Measurements from ENCODE around the gene DRD1. TPM values are rescaled to one million over a fixed set of nuclear protein-coding genes. Genes with fewer than 3 reads are reported as not detected.

DRD1 gene
- total RNA-seq, 1 donor from 2014 or later, result 0.07 TPM

DNA sequence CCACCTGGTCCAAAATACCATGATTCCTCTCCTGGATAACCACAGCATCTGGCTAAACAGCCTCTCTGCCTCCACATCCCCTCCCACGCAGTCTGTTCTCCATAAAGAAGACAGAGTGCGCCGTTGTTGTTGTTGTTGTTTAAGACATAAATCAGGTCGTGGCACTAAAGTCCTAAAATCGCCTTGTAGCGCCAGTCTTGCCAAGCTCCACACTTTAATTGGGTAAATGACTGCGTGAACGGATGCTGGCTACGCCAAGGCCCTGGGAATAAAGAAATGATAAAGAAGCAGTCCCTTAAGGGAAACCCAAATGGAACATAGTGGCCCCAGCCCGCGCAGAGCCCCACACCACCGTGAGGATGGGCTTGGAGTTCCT lies 34.0 kb upstream of the DRD1 start:
- Mint-ChIP-seq H3K36me3 (ENCODE audit: low read depth) (peaks cover 38% of the 10 kb centered on the region), H3K4me1 (peaks cover 43% of the 10 kb centered on the region), H3K9me3 (peaks cover 3% of the 10 kb centered on the region), H3K27me3 (peaks cover 11% of the 10 kb centered on the region), H3K27ac (peak overlapping the region; percentile 71), H3K4me3 (peak overlapping the region; percentile 77)
- intact Hi-C loops (cut with micrococcal nuclease), result loop anchor here (1.0 to 2.0 kb wide), 3 partner anchors 13 to 179 kb away; no protein-coding TSS in a partner anchor
- DNase-seq, result no peak

DNA sequence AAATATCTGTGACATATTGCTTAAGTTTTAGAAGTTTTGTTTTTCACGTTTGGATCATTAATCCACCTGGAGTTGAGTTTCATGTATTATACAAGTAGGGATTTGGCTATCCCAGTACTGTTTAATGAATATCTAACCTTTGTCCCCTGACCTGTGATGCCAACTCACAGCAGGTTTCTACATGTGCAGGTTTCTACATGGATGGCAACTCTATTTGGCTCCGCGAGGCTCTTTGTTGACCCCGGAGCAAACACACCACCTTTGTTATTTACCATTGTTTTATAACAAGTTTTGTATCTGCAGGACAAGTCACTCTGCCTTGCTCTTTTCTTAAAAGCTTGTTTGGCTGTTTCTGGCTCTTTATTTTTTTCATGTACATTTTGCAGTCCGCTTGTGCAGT lies 33.5 kb upstream of the DRD1 start:
- Mint-ChIP-seq H3K4me1 (peaks cover 38% of the 10 kb centered on the region), H3K36me3 (ENCODE audit: low read depth) (peaks cover 34% of the 10 kb centered on the region), H3K27ac (no peak overlapping the region), H3K4me3 (peak overlapping the region; percentile 77), H3K9me3 (peaks cover 3% of the 10 kb centered on the region), H3K27me3 (peaks cover 11% of the 10 kb centered on the region)
- intact Hi-C loops (cut with micrococcal nuclease), result no loop called here
- DNase-seq, result no peak

DNA sequence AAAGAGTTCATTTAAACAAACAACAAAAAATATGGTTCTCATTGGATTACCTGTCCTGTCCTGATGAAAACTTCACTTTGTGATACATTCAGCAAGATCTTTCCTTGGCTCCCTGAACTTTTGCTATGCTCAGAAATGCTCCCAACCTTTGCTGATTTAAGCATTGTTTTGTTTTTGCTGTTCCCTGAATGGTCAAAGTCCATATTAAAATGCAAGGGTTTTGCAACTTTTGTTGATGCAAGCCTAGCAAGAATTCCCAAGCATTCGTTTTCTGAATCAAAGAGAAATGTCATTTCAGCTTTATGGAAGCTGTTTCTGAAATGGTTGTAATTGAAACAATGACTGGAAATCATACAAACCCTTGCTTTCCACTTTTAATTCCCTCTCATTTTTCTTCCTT lies 31.3 kb upstream of the DRD1 start:
- Mint-ChIP-seq H3K27ac (no peak overlapping the region), H3K36me3 (ENCODE audit: low read depth) (peaks cover 14% of the 10 kb centered on the region), H3K27me3 (peaks cover 11% of the 10 kb centered on the region), H3K4me1 (peaks cover 27% of the 10 kb centered on the region), H3K4me3 (no peak overlapping the region), H3K9me3 (peaks cover 3% of the 10 kb centered on the region)
- intact Hi-C loops (cut with micrococcal nuclease), result no loop called here
- DNase-seq, result no peak

DNA sequence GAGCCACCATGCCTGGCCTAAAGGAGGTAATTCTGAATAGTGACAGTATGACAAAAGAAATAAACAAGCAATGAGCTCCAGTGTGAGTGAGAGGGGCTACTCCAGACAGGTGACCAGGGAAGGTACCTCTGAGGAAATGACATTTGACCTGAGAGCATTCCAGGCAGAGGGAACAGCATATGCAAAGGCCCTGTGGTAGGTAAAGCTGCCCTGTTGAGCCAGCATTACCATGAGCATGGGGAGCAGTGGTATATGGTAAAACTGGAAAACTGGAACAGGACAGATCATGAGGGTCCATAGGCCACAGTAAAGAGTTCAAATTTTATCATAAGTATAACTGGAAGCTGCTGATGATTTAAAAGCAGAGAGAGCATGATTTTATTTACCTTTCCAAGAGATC lies 28.4 kb upstream of the DRD1 start:
- intact Hi-C loops (cut with micrococcal nuclease), result no loop called here

DNA sequence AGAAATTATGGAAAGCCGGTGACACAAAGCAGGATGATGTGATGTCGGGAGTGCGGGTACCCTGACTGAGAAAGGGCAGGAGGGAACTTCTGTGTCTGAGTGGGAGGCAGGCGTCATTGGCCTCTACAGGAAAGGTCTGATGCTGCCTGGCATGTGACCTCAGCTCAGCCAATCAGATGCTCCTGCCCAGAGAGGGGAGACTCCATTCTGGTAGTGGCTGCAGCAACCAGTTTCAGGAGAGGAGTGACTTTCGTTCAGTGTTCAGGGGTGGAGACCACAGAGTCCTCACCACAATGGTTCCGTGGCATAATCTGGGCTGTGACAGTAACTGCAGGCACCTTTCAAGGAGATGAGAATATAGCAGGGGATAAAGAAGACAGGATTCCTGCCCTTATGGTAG lies 27.6 kb upstream of the DRD1 start:
- Mint-ChIP-seq H3K9me3 (peaks cover 3% of the 10 kb centered on the region), H3K4me3 (no peak overlapping the region), H3K27ac (no peak overlapping the region), H3K27me3 (peaks cover 13% of the 10 kb centered on the region), H3K36me3 (ENCODE audit: low read depth) (no peaks in the 10 kb centered on the region), H3K4me1 (peaks cover 14% of the 10 kb centered on the region)
- intact Hi-C loops (cut with micrococcal nuclease), result no loop called here
- DNase-seq, result peak; percentile 69

More for the DNA sequence above, 28.4 kb upstream of the DRD1 start:
- Mint-ChIP-seq H3K4me3 (no peak overlapping the region), H3K27ac (no peak overlapping the region), H3K9me3 (peaks cover 3% of the 10 kb centered on the region), H3K4me1 (peaks cover 15% of the 10 kb centered on the region), H3K36me3 (ENCODE audit: low read depth) (no peaks in the 10 kb centered on the region), H3K27me3 (peaks cover 13% of the 10 kb centered on the region)
- no peak for DNase-seq

DNA sequence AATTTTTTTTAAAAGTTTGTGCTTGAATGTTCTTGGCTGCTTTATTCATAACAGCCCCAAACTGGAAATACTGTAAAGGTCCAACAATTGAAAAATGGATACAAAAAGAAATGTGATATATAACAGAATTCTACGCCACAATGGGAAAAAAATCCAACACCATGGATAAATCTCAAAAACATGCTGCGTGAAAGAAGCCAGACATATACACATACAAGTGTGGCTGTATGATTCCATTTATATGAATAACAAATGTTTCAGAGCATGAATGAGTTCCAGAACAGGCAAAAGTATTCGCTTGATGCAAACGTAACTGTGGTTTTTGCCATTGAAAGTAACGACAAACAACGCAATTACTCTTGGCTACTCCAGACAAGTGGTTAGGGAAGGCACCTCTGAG lies 27.2 kb upstream of the DRD1 start:
- H3K4me1 Mint-ChIP-seq, result peaks cover 10% of the 10 kb centered on the region
- H3K36me3 Mint-ChIP-seq (ENCODE audit: low read depth), result no peaks in the 10 kb centered on the region
- no peak overlapping the region for H3K4me3 Mint-ChIP-seq
- DNase-seq, result no peak
- H3K9me3 Mint-ChIP-seq, result peaks cover 3% of the 10 kb centered on the region
- H3K27ac Mint-ChIP-seq, result no peak overlapping the region
- intact Hi-C loops (cut with micrococcal nuclease), result no loop called here
- peaks cover 13% of the 10 kb centered on the region for H3K27me3 Mint-ChIP-seq

DNA sequence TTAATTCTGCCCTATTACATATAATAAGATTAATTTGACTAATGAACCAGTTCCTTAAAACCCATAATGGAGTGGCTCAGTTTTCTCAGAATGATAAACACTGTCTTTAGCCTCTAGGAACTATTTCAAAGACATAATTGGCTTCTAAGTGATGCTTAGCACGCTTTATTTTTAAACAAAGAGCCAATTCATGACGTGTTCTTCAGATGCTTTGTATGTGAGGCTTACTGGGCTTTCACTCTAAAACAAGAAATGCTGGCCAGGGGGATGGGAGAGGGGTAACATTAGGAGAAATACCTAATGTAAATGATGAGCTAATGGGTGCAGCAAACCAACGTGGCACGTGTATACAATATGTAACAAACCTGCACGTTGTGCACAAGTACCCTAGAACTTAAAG lies 26.8 kb upstream of the DRD1 start:
- H3K4me3 Mint-ChIP-seq, result no peak overlapping the region
- DNase-seq, result no peak
- H3K27me3 Mint-ChIP-seq, result peaks cover 11% of the 10 kb centered on the region
- no peak overlapping the region for H3K27ac Mint-ChIP-seq
- peaks cover 3% of the 10 kb centered on the region for H3K9me3 Mint-ChIP-seq
- H3K36me3 Mint-ChIP-seq (ENCODE audit: low read depth), result no peaks in the 10 kb centered on the region
- intact Hi-C loops (cut with micrococcal nuclease), result no loop called here
- peaks cover 8% of the 10 kb centered on the region for H3K4me1 Mint-ChIP-seq

DNA sequence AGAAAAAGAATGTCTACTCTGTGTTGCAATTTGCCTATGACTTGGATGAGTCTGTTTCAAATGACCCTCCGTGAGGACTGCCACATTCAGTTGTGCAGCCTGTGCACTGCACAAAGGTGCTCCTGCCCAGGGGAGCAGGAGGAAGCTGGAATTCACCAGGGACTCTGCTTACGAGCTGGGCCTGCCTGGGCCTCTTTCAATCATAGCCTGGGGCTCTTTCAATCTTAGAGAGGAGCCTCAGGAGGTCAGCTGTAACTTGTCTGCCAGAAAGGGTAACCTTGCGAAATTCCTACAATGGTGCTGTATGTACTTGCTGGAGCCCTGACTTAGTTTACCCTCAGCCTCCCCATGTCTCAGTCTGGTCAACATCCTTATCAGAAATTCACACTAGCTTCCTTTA lies 25.9 kb upstream of the DRD1 start:
- Mint-ChIP-seq H3K4me1 (peaks cover 7% of the 10 kb centered on the region), H3K4me3 (no peak overlapping the region), H3K36me3 (ENCODE audit: low read depth) (no peaks in the 10 kb centered on the region), H3K9me3 (peaks cover 3% of the 10 kb centered on the region), H3K27me3 (peaks cover 11% of the 10 kb centered on the region), H3K27ac (no peak overlapping the region)
- intact Hi-C loops (cut with micrococcal nuclease), result no loop called here
- no peak for DNase-seq

DNA sequence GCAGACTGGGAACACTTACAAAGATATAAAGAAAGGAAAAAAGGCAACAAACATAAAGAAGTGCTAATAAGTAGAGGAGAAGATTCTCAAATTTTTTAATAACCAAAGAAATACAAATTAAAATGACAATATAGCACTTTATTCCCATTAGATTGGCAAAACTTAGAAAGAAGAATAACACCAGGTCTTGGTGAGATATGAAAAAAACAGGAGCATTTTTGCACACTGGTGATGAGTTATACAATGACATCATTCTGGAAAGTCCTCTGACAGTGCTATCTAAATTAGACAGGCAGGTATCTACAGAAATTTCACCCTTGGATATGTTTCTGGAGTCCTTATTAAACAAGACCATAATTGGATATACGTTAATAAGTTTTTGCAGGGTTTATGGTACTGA lies 24.9 kb upstream of the DRD1 start:
- Mint-ChIP-seq H3K9me3 (no peaks in the 10 kb centered on the region), H3K4me1 (peaks cover 12% of the 10 kb centered on the region), H3K36me3 (ENCODE audit: low read depth) (no peaks in the 10 kb centered on the region), H3K27ac (no peak overlapping the region), H3K4me3 (no peak overlapping the region), H3K27me3 (peaks cover 3% of the 10 kb centered on the region)
- no peak for DNase-seq
- intact Hi-C loops (cut with micrococcal nuclease), result no loop called here

DNA sequence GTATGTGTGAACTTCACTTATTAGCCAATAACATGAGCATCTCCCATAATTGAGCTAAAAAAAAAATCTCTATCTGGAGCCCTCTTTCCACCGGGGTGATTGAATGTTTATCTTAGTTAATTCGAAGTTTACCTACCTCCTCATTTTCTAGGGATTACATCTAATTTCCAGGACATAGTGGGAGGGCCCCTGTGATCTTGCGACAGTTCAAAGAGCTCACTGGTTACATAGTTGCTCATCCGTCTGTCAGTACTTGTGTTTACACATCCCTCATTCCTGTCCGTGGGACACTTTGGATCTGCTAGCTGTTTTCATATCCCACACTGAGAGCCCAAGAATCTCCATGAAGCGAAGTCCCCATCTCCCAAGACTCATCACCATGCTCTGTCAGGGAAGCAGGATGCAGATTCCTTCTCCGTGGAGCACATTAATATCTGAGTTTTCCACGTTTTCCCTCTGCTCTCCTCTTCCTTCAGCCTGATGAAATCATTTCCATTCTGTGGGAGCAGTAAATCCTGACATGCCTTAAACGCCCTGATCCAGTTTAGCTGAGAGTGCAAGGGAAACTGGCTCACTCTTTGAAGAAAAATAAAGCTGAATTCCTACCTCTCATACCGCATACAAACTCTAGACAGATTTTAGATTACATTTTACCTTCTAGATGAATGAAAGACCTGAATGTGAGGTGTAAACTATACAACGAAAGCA lies 24.2 kb upstream of the DRD1 start:
- H3K36me3 Mint-ChIP-seq (ENCODE audit: low read depth), result no peaks in the 10 kb centered on the region
- H3K9me3 Mint-ChIP-seq, result no peaks in the 10 kb centered on the region
- H3K27me3 Mint-ChIP-seq, result peaks cover 3% of the 10 kb centered on the region
- no peak overlapping the region for H3K4me3 Mint-ChIP-seq
- intact Hi-C loops (cut with micrococcal nuclease), result no loop called here
- H3K4me1 Mint-ChIP-seq, result peaks cover 12% of the 10 kb centered on the region
- DNase-seq, result no peak
- no peak overlapping the region for H3K27ac Mint-ChIP-seq

DNA sequence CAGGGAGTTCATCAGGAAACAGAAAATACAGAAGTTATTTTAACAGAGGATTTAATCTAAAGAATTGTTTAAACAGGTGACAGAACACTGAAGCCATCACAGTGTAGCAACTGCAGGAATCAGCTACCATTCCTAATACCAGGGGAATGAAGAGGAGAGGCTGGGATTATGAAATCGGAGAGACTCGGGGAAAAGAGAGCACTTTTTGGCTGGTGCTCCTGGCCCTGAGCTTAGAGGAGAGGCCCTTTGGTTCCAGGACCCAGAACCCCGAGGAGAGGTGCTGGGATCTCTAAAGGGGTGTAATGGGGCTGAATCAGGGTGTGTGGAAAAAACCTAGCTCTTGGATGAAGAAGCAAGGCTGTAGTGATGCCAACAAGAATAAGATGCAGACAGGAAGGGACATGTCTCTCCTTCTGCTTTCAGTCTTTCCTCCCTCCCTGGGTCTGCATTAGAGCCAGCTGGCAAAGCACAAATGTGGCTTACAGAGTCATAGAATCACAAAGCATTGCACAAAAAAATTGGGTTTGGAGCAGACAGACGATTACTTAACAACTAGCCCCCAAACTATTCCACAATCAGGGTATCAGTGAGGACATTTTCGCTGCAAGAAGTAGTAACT lies 22.8 kb upstream of the DRD1 start:
- peaks cover 11% of the 10 kb centered on the region for H3K4me1 Mint-ChIP-seq
- intact Hi-C loops (cut with micrococcal nuclease), result no loop called here
- no peak overlapping the region for H3K27ac Mint-ChIP-seq
- no peak overlapping the region for H3K4me3 Mint-ChIP-seq
- no peak for DNase-seq
- no peaks in the 10 kb centered on the region for H3K9me3 Mint-ChIP-seq
- peaks cover 3% of the 10 kb centered on the region for H3K27me3 Mint-ChIP-seq
- no peaks in the 10 kb centered on the region for H3K36me3 Mint-ChIP-seq (ENCODE audit: low read depth)

DNA sequence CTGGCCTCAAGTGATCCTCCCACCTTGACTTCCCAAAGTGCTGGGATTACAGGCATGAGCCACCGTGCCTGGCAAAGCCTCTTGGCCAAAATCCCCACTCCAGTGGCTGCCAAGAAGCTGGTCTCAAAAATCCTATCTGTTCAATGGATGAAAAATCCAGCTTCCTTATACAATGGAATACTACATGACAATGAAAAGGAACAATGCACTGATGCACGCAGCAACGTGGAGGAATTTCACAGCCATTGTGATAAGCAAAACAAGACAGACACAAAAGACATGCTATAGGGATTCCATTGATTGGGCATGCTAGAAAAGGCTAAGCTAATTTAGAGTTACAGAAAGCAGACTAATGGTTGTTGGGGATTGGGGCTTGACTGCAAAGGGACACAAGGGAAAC lies 21.3 kb upstream of the DRD1 start:
- intact Hi-C loops (cut with micrococcal nuclease), result loop anchor here (2.0 kb wide), 1 partner anchor 14 kb away; the partner anchor contains the start of gene SFXN1
- no peaks in the 10 kb centered on the region for H3K36me3 Mint-ChIP-seq (ENCODE audit: low read depth)
- no peaks in the 10 kb centered on the region for H3K9me3 Mint-ChIP-seq
- H3K4me3 Mint-ChIP-seq, result no peak overlapping the region
- DNase-seq, result no peak
- H3K27ac Mint-ChIP-seq, result no peak overlapping the region
- H3K4me1 Mint-ChIP-seq, result peaks cover 7% of the 10 kb centered on the region
- peaks cover 3% of the 10 kb centered on the region for H3K27me3 Mint-ChIP-seq

DNA sequence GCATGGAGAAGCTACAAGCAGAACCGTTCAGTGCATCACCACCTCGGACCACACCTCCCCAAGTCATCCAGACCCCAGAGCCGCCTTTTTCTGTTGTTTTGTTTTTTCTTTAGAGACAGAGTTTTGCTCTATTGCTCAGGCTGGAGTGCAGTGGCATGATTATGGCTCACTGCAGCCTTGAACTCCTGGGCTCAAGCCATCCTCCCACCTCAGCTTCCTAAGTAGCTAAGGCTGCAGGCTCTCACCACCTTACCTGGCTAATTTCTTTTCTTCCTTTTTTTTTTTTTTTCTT lies 20.9 kb upstream of the DRD1 start:
- H3K36me3 Mint-ChIP-seq (ENCODE audit: low read depth), result no peaks in the 10 kb centered on the region
- H3K9me3 Mint-ChIP-seq, result no peaks in the 10 kb centered on the region
- intact Hi-C loops (cut with micrococcal nuclease), result loop anchor here (2.0 kb wide), 1 partner anchor 14 kb away; the partner anchor contains the start of gene SFXN1
- H3K4me3 Mint-ChIP-seq, result no peak overlapping the region
- peaks cover 3% of the 10 kb centered on the region for H3K27me3 Mint-ChIP-seq
- DNase-seq, result no peak
- peaks cover 10% of the 10 kb centered on the region for H3K4me1 Mint-ChIP-seq
- peak overlapping the region; percentile 34 for H3K27ac Mint-ChIP-seq

DNA sequence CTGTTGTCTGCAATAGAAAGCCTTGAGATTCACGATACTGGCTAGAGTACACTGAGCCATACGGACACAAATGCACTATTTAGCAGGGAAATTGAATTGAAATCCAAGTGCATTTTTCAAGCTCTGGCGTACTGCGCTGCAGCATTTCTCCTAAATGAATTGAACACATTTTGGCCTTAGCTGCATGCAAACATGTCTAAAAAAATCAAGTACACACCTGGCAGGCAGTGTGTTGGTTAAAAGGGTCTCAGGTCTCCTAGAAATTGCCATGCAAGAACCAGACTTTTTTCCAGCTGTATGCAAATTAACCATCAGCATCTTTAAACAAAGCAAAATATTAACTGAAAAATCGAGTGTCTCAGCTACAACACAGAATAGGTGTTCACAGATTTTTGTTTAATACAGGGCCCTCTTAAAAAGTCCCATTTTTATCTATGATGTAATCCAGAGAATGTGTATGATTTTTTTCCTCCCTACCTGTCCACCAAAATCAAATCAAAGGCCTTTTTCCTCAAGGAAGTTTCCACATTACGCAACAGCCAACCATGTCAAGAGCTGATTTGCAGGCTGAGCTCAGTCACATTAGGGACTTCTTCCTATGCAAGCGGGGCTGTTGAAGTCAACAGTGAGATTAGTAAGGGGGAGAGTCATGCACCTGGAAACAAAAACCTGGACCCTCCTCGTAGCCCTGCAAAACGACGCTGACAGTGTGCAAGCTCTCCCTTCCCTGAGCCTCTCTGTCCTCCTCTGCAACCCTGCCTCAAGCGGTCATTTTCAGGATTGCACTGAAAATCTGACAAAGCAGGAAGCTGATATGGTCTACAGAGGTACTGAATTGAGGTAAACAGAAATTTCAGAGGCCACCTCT lies 20.3 kb upstream of the DRD1 start:
- Mint-ChIP-seq H3K4me3 (no peak overlapping the region), H3K4me1 (peaks cover 10% of the 10 kb centered on the region), H3K27ac (peak overlapping the region; percentile 34), H3K36me3 (ENCODE audit: low read depth) (no peaks in the 10 kb centered on the region), H3K9me3 (no peaks in the 10 kb centered on the region), H3K27me3 (peaks cover 3% of the 10 kb centered on the region)
- intact Hi-C loops (cut with micrococcal nuclease), result loop anchor here (2.0 kb wide), 1 partner anchor 14 kb away; the partner anchor contains the start of gene SFXN1
- peak; percentile 93 for DNase-seq
